Endothelial cell of umbilical vein (primary cell): Measurements from ENCODE around the gene RNFT2. TPM values are rescaled to one million over a fixed set of nuclear protein-coding genes. Genes with fewer than 3 reads are reported as not detected.

Experiments used
- BruUV-seq: library from RNA; stranded (reverse); fragments of 400-500 nt; replicated peaks from 2 replicates; lab custom pipeline; 2021; lab: Mats Ljungman, UMichigan
- CTCF ChIA-PET: fragments of 300-600, 350-600 bp; sonication (Branson Sonifier 250); formaldehyde crosslinking; loops from one replicate; lab custom pipeline; 2021; ENCODE audit warnings: antibody characterized with exemption, inconsistent platforms; lab: Charles Lee
- POLR2A ChIA-PET: fragments of 300-600, 350-600 bp; sonication (Branson Sonifier 250); formaldehyde crosslinking; loops from one replicate; lab custom pipeline; 2021; ENCODE audit warnings: antibody characterized with exemption, inconsistent platforms; lab: Charles Lee
- DNase-seq: peaks from one replicate; pipeline ENCODE4 v3.0.0-alpha.2; 2011; ENCODE audit warnings: low read depth, low spot score
- FAIRE-seq: peaks from 2 replicates; lab custom pipeline; 2011; peaks lifted over from hg19 to GRCh38; lab: Jason Lieb, UNC
- H2AFZ ChIP-seq: 2 replicates; pipeline ENCODE4 v1.6.0; 2012; ENCODE audit warnings: low read depth, low read length, control low read depth, inconsistent platforms
- H3K27ac ChIP-seq: 2 replicates; pipeline ENCODE4 v1.5.1; 2011; ENCODE audit warnings: low read depth, mild to moderate bottlenecking, control low read depth, low read length, moderate library complexity; ENCODE audit not compliant: insufficient read depth
- H3K27me3 ChIP-seq, 2 experiments: 2 replicates each; pipeline versions ENCODE4 v1.6.0 to v1.6.1; 2011; ENCODE audit warnings: low read length in 2 of 2, mixed read lengths in 1 of 2; ENCODE audit not compliant: control insufficient read depth in 2 of 2, insufficient read depth in 2 of 2
- H3K36me3 ChIP-seq, 2 experiments: 2 replicates in 1 of 2; 3 replicates in 1 of 2; pipeline ENCODE4 v1.5.1; 2011; ENCODE audit warnings: low read length in 2 of 2, mild to moderate bottlenecking in 1 of 2, moderate library complexity in 1 of 2; ENCODE audit not compliant: control insufficient read depth in 2 of 2, insufficient read depth in 2 of 2; ENCODE audit errors: extremely low read depth in 1 of 2
- H3K4me1 ChIP-seq: 3 replicates; pipeline ENCODE4 v1.5.1; 2011; ENCODE audit warnings: mild to moderate bottlenecking, low read length; ENCODE audit not compliant: control insufficient read depth, insufficient read depth; ENCODE audit errors: extremely low read depth
- H3K4me2 ChIP-seq: 2 replicates; pipeline ENCODE4 v1.6.1; 2011; ENCODE audit warnings: low read length, control low read depth, mixed read lengths; ENCODE audit not compliant: insufficient read depth
- H3K4me3 ChIP-seq, 3 experiments: fragments of 200-600 bp in 1 of 3; sonication (generic), shearing (Covaris generic) in 1 of 3; replicated peaks in 1 of 3; 2 replicates each; pipeline ENCODE4 v1.5.1; 2011 to 2016; ENCODE audit warnings: control low read depth in 3 of 3, low read length in 3 of 3, mild to moderate bottlenecking in 2 of 3, inconsistent platforms in 1 of 3, low read depth in 1 of 3, moderate library complexity in 1 of 3; ENCODE audit not compliant: insufficient read depth in 1 of 3
- H3K79me2 ChIP-seq: 2 replicates; pipeline ENCODE4 v1.6.0; 2012; ENCODE audit warnings: low read length, inconsistent platforms; ENCODE audit not compliant: control insufficient read depth, insufficient read depth
- H3K9ac ChIP-seq: replicated peaks from 2 replicates; pipeline ENCODE3; 2011; ENCODE audit warnings: low read length, control low read depth; ENCODE audit not compliant: insufficient read depth; ENCODE audit errors: extremely low read depth
- H3K9me1 ChIP-seq: replicated peaks from 3 replicates; pipeline ENCODE4 v1.6.0; 2011; ENCODE audit warnings: mild to moderate bottlenecking, low read length; ENCODE audit not compliant: control insufficient read depth, insufficient read depth; ENCODE audit errors: extremely low read depth
- H3K9me3 ChIP-seq: replicated peaks from 2 replicates; pipeline ENCODE4 v1.5.1; 2012; ENCODE audit warnings: low read length, inconsistent platforms; ENCODE audit not compliant: control insufficient read depth, insufficient read depth
- H4K20me1 ChIP-seq: replicated peaks from 2 replicates; pipeline ENCODE3; 2011; ENCODE audit warnings: mild to moderate bottlenecking, low read length; ENCODE audit not compliant: control insufficient read depth, insufficient read depth; ENCODE audit errors: extremely low read depth
- CTCF ChIP-seq, 2 donors: IDR thresholded peaks; 1 replicate in 1 of 2; 2 replicates in 1 of 2; pipeline ENCODE4 v1.5.1; 2011; ENCODE audit warnings: low read length in 2 of 2, mild to moderate bottlenecking in 2 of 2, moderate library complexity in 2 of 2, control low read depth in 1 of 2, inconsistent platforms in 1 of 2, low read depth in 1 of 2; ENCODE audit not compliant: insufficient read depth in 1 of 2; ENCODE audit errors: extremely low read depth in 1 of 2
- EZH2 ChIP-seq: IDR thresholded peaks from 2 replicates; pipeline ENCODE4 v1.6.1; 2012; ENCODE audit warnings: borderline replicate concordance, low read depth, mild to moderate bottlenecking, moderate library complexity, low read length, inconsistent platforms; ENCODE audit not compliant: severe bottlenecking
- FOS ChIP-seq: IDR thresholded peaks from 2 replicates; pipeline ENCODE4 v1.6.1; 2011; ENCODE audit warnings: mild to moderate bottlenecking, low read length, moderate library complexity, borderline replicate concordance; ENCODE audit not compliant: insufficient read depth
- GATA2 ChIP-seq: IDR thresholded peaks from 2 replicates; pipeline ENCODE4 v1.7.0; 2011; ENCODE audit warnings: low read depth, mild to moderate bottlenecking, moderate library complexity, mixed read lengths, low read length; ENCODE audit not compliant: insufficient read length, insufficient read depth
- JUN ChIP-seq: IDR thresholded peaks from 2 replicates; pipeline ENCODE4 v1.6.1; 2011; ENCODE audit warnings: borderline replicate concordance, low read depth; ENCODE audit not compliant: insufficient read length, insufficient read depth
- MAX ChIP-seq: IDR thresholded peaks from 2 replicates; pipeline ENCODE4 v1.6.1; 2011; ENCODE audit not compliant: insufficient read depth, insufficient read length
- MYC ChIP-seq: IDR thresholded peaks from one replicate; pipeline ENCODE4 v1.6.1; 2011; ENCODE audit warnings: mild to moderate bottlenecking, low read depth, low read length
- POLR2A ChIP-seq: IDR thresholded peaks from 2 replicates; pipeline ENCODE4 v1.6.1; 2012; ENCODE audit warnings: low read depth, mild to moderate bottlenecking, control low read depth, low read length
- POLR2AphosphoS5 ChIP-seq: IDR thresholded peaks from 2 replicates; pipeline ENCODE4 v1.6.1; 2012; ENCODE audit warnings: low read depth, mild to moderate bottlenecking, control low read depth, low read length, moderate library complexity; ENCODE audit not compliant: insufficient read depth
- dilution Hi-C: fragments of 300-500 bp; cut with MboI; formaldehyde crosslinking; loops from one replicate; pipeline ENCODE4 v1.15.0; 2019; ENCODE audit warnings: low sequenced_read_pairs; ENCODE audit not compliant: extremely low pct_ligation_motif_present
- intact Hi-C: fragments of 100-400 bp; cut with micrococcal nuclease; formaldehyde crosslinking; loops from one replicate; pipeline ENCODE4 v1.10.0; 2022
- polyA plus RNA-seq, 4 experiments: library from polyadenylated mRNA; depleted of rRNA in 3 of 4; stranded (reverse) in 3 of 4; unstranded in 1 of 4; fragments of >200 nt; gene quantifications; 2 replicates each; pipeline versions ENCODE4 v1.2.1 to v1.2.3, GENCODE V29; 2011 to 2012; ENCODE audit warnings: missing spikeins in 1 of 4
- total RNA-seq: library from RNA; stranded (reverse); gene quantifications from 2 replicates; pipeline ENCODE4 v1.2.3, GENCODE V29; 2021

Gene RNFT2
- total and polyA plus RNA-seq, 2 donors (not counting 3 experiments of a cell fraction or from before 2014, with no cell fraction given) = 1.4 to 6.6 TPM

GRCh38 chr12:116820064-116820656 lies 82.0 kb downstream of the RNFT2 start:
- no peak overlapping the region for H3K4me3 ChIP-seq
- dilution Hi-C loops = no loop called here
- FAIRE-seq (no peak), DNase-seq (no peak)
- no peaks in the 10 kb centered on the region for H3K9me1 ChIP-seq
- H3K27ac ChIP-seq = no peak overlapping the region
- BruUV-seq = no TSS peak
- H3K9me3 ChIP-seq = no peaks in the 10 kb centered on the region
- no peaks in the 10 kb centered on the region for H3K36me3 ChIP-seq
- TF ChIP-seq CTCF (IDR thresholded peaks at IDR 0.05; ENCODE audit: extremely low read depth in 1 of 2, insufficient read depth in 1 of 2, low read depth in 1 of 2, low read length in 2 of 2) (no peak), EZH2 (no peak)
- H4K20me1 ChIP-seq = no peaks in the 10 kb centered on the region
- H3K79me2 ChIP-seq = no peaks in the 10 kb centered on the region
- no peak overlapping the region for H3K4me2 ChIP-seq
- H3K9ac ChIP-seq = no peak overlapping the region
- ChIA-PET POLR2A (no interaction called here), CTCF (no interaction called here)
- H2AFZ ChIP-seq = no peak overlapping the region
- peaks cover 13% of the 10 kb centered on the region for H3K4me1 ChIP-seq
- H3K27me3 ChIP-seq = peaks cover 0 to 1% of the 10 kb centered on the region in 2 experiments
- intact Hi-C loops = no loop called here

- ChIA-PET CTCF (interaction anchor here (0.7 kb wide), 1 partner anchor 15 kb away, joined by 5 read pairs; no protein-coding TSS in a partner anchor), POLR2A (no interaction called here)
- no TSS peak for BruUV-seq
- DNase-seq (no peak), FAIRE-seq (no peak)
- no peaks in the 10 kb centered on the region for H4K20me1 ChIP-seq
- intact Hi-C loops = no loop called here
- H3K9me3 ChIP-seq = no peaks in the 10 kb centered on the region
- H3K9me1 ChIP-seq = no peaks in the 10 kb centered on the region
- H3K36me3 ChIP-seq = no peaks in the 10 kb centered on the region
- TF ChIP-seq CTCF (IDR thresholded peaks at IDR 0.05; ENCODE audit: extremely low read depth in 1 of 2, insufficient read depth in 1 of 2, low read depth in 1 of 2, low read length in 2 of 2) = no peak
- no peak for TF ChIP-seq POLR2AphosphoS5
- no peak for TF ChIP-seq GATA2
- TF ChIP-seq MAX = no peak
- TF ChIP-seq POLR2A = no peak
- no peak for TF ChIP-seq FOS
- no peak for TF ChIP-seq JUN
- TF ChIP-seq MYC = no peak
- no peak for TF ChIP-seq EZH2
- H3K4me1 ChIP-seq = peaks cover 13% of the 10 kb centered on the region
- H3K4me3 ChIP-seq = no peak overlapping the region
- H3K27ac ChIP-seq = no peak overlapping the region
- dilution Hi-C loops = no loop called here
- H3K4me2 ChIP-seq = no peak overlapping the region
- H3K27me3 ChIP-seq = peaks cover 0 to 1% of the 10 kb centered on the region in 2 experiments
- no peak overlapping the region for H2AFZ ChIP-seq
- H3K9ac ChIP-seq = no peak overlapping the region
- no peaks in the 10 kb centered on the region for H3K79me2 ChIP-seq
These were observed 83.2 kb downstream of the RNFT2 start for GRCh38 chr12:116821291-116821690.
